KMS-11 (cell line): ENCODE measurements around the gene RIOK2.
"Not testable (repeated sequence)": the region's sequence is repeated elsewhere in the genome, so short reads cannot be mapped to it uniquely, and the experiment has no call there.

Experiments used
- H2AFZ ChIP-seq: fragments of 200-600 bp; sonication (generic); 2 replicates; pipeline ENCODE4 v1.6.1; 2016; ENCODE audit warnings: antibody characterized with exemption, mixed run types, low read depth
- H3K27ac ChIP-seq: fragments of 200-600 bp; sonication (generic); 2 replicates; pipeline ENCODE4 v1.6.1; 2016; ENCODE audit warnings: mild to moderate bottlenecking, mixed run types
- H3K27me3 ChIP-seq: fragments of 200-600 bp; sonication (generic); 2 replicates; pipeline ENCODE4 v1.6.1; 2017; ENCODE audit warnings: mild to moderate bottlenecking, low read depth, mixed run types, moderate library complexity; ENCODE audit not compliant: insufficient read depth
- H3K36me3 ChIP-seq: fragments of 200-600 bp; sonication (generic); 2 replicates; pipeline ENCODE4 v1.6.1; 2017; ENCODE audit warnings: mild to moderate bottlenecking, mixed run types; ENCODE audit not compliant: insufficient read depth
- H3K4me1 ChIP-seq: fragments of 200-600 bp; sonication (generic); 2 replicates; pipeline ENCODE4 v1.6.1; 2016; ENCODE audit warnings: mild to moderate bottlenecking, low read depth, mixed run types; ENCODE audit not compliant: poor library complexity, severe bottlenecking
- H3K4me2 ChIP-seq: fragments of 200-600 bp; sonication (generic); 2 replicates; pipeline ENCODE4 v1.7.0; 2016; ENCODE audit warnings: mild to moderate bottlenecking, mixed run types
- H3K4me3 ChIP-seq: fragments of 200-600 bp; sonication (generic); IDR thresholded peaks from 2 replicates; pipeline ENCODE4 v1.6.1; 2017; ENCODE audit warnings: low read depth, low read length, mixed read lengths; ENCODE audit not compliant: insufficient read depth
- H3K79me2 ChIP-seq: fragments of 200-600 bp; sonication (generic); 2 replicates; pipeline ENCODE4 v1.6.1; 2016; ENCODE audit warnings: low read depth, mixed run types; ENCODE audit not compliant: insufficient read depth
- H3K9ac ChIP-seq: fragments of 200-600 bp; sonication (generic); 2 replicates; pipeline ENCODE4 v1.6.1; 2016; ENCODE audit warnings: mild to moderate bottlenecking, mixed run types
- H4K20me1 ChIP-seq: fragments of 200-600 bp; sonication (generic); 2 replicates; pipeline ENCODE4 v1.6.1; 2016; ENCODE audit warnings: mild to moderate bottlenecking, mixed run types; ENCODE audit not compliant: insufficient read depth
- TF ChIP-seq, protein P1 (sequence below): fragments of 200-600 bp; sonication (generic); conservative IDR thresholded peaks from 2 replicates; pipeline ENCODE4 v1.6.1; 2017; ENCODE audit warnings: low read depth, mild to moderate bottlenecking, antibody characterized with exemption, low read length, moderate library complexity, mixed read lengths

The RIOK2 gene

DNA sequence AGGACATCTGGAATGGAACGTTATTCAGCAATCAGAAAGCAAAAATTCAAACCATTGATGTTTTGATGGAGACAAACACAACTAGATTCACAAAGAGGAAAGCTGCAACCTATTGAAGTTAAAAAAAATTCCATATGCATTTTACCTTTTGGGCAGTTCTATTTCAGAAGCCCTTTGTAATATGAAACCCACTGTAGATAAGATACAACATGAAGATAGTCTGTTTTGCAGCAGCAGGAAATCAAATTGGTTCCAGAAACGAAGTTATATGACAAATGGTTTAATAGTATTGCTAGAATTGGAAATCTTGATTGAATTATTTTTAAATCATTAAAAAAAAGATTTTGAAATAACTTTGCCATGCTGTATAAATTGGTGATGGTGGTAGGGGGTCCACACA lies 41.5 kb downstream of the RIOK2 start:
- Histone ChIP-seq H4K20me1 (no peaks in the 10 kb centered on the region), H2AFZ (no peak overlapping the region), H3K36me3 (no peaks in the 10 kb centered on the region), H3K4me1 (no peaks in the 10 kb centered on the region), H3K4me3 (no peak overlapping the region), H3K4me2 (no peak overlapping the region), H3K27me3 (no peaks in the 10 kb centered on the region), H3K79me2 (no peaks in the 10 kb centered on the region), H3K27ac (no peak overlapping the region), H3K9ac (no peak overlapping the region)
- TF ChIP-seq, protein P1, sequence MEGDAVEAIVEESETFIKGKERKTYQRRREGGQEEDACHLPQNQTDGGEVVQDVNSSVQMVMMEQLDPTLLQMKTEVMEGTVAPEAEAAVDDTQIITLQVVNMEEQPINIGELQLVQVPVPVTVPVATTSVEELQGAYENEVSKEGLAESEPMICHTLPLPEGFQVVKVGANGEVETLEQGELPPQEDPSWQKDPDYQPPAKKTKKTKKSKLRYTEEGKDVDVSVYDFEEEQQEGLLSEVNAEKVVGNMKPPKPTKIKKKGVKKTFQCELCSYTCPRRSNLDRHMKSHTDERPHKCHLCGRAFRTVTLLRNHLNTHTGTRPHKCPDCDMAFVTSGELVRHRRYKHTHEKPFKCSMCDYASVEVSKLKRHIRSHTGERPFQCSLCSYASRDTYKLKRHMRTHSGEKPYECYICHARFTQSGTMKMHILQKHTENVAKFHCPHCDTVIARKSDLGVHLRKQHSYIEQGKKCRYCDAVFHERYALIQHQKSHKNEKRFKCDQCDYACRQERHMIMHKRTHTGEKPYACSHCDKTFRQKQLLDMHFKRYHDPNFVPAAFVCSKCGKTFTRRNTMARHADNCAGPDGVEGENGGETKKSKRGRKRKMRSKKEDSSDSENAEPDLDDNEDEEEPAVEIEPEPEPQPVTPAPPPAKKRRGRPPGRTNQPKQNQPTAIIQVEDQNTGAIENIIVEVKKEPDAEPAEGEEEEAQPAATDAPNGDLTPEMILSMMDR: no peak

DNA sequence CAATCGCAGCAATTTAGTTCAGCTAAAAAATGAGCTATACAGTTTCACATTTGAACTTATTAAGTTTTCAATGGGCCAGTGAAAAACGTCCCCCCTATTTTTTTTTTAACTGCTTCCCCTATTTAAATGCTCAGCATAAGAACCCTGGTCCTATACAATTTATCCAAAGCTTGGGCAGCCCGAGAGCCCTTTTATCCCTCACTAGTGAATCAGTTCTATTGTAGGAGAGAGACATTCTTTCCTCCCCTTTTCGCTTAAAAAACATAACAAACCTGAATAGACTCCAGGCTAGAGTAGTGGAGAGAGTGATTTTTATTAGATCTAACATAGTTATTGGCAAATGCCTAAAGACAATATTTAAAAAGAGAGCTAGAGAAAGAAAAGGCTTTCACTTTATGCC lies 42.0 kb downstream of the RIOK2 start:
- H2AFZ ChIP-seq: no peak overlapping the region
- H3K4me3 ChIP-seq: no peak overlapping the region
- no peaks in the 10 kb centered on the region for H4K20me1 ChIP-seq
- no peaks in the 10 kb centered on the region for H3K4me1 ChIP-seq
- no peaks in the 10 kb centered on the region for H3K36me3 ChIP-seq
- TF ChIP-seq, protein P1: no peak
- H3K79me2 ChIP-seq: no peaks in the 10 kb centered on the region
- no peaks in the 10 kb centered on the region for H3K27me3 ChIP-seq
- H3K27ac ChIP-seq: no peak overlapping the region
- H3K9ac ChIP-seq: no peak overlapping the region
- no peak overlapping the region for H3K4me2 ChIP-seq

DNA sequence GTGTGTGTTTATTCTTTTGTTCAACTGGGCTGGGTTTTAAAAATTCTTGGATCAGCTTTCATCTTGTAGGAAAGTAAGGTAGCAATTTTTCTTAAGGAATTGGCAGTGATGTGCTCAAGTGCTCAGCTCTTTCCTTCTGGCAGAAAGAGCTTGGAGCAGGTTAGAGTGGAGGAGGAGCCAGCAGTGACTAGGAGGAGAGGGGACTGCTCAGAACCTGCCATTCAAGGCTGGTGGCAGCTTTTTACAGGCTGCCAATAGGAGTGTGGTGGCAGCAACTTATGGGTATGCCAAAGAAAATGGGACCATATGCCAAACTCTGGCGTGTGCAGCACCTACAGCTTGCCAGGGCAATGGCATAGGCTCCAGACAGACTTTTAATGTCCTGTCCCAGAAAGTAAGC lies 42.8 kb downstream of the RIOK2 start:
- H3K79me2 ChIP-seq, H2AFZ ChIP-seq, H3K4me2 ChIP-seq, H3K9ac ChIP-seq, H3K36me3 ChIP-seq, H3K4me1 ChIP-seq, H4K20me1 ChIP-seq, H3K4me3 ChIP-seq, H3K27me3 ChIP-seq, H3K27ac ChIP-seq: not testable (repeated sequence)

DNA sequence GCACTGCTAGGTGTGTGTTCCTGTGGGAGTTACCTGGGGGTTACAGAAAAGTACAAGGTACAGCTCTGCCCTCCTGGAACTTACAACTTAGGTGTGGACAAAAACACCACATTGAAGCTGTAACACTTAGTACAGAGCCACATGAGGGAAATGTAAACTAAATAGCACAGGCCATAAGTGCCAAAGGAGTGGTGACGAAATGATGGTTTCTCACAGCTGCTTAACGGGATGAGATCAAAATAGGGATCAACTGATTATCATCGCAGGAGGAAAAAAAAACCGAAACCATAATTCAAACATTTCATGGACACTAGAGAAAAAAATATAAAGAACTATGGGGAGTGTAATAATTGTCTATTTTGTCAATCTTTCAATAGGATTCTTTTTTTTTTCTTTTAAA lies 46.6 kb downstream of the RIOK2 start:
- no peaks in the 10 kb centered on the region for H4K20me1 ChIP-seq
- no peak overlapping the region for H3K4me2 ChIP-seq
- H3K4me3 ChIP-seq: no peak overlapping the region
- H2AFZ ChIP-seq: no peak overlapping the region
- no peaks in the 10 kb centered on the region for H3K27me3 ChIP-seq
- no peak overlapping the region for H3K9ac ChIP-seq
- no peaks in the 10 kb centered on the region for H3K79me2 ChIP-seq
- no peak overlapping the region for H3K27ac ChIP-seq
- H3K36me3 ChIP-seq: no peaks in the 10 kb centered on the region
- TF ChIP-seq, protein P1: no peak
- peaks cover 20% of the 10 kb centered on the region for H3K4me1 ChIP-seq

DNA sequence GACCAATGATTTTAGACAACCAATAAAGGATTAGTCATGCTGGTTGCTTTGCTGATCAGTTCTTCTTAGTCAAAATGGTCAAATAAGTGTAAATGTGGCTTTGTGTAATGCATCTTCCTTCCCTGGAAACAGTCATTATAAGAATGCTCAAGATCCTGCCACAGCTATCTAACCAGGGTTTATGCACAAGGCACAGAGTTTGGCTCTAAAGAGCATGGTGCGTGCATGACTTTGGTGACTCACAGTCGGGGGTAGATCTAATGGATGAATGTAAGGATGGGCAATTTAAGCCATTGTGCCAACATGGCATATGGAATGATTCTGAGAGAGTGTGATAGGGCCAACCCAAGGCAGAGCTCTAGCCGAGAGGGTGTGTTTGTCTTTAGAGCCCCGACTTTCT lies 47.2 kb downstream of the RIOK2 start:
- Histone ChIP-seq H2AFZ (no peak overlapping the region), H3K36me3 (no peaks in the 10 kb centered on the region), H3K4me2 (no peak overlapping the region), H3K27me3 (no peaks in the 10 kb centered on the region), H3K9ac (no peak overlapping the region), H3K27ac (no peak overlapping the region), H3K4me1 (peaks cover 20% of the 10 kb centered on the region), H3K79me2 (no peaks in the 10 kb centered on the region), H3K4me3 (no peak overlapping the region), H4K20me1 (no peaks in the 10 kb centered on the region)
- TF ChIP-seq, protein P1: no peak
